ENCODE data around the gene RIC8A.
"Not testable (repeated sequence)": the region's sequence is repeated elsewhere in the genome, so short reads cannot be mapped to it uniquely, and the experiment has no call there.

The RIC8A gene

DNA sequence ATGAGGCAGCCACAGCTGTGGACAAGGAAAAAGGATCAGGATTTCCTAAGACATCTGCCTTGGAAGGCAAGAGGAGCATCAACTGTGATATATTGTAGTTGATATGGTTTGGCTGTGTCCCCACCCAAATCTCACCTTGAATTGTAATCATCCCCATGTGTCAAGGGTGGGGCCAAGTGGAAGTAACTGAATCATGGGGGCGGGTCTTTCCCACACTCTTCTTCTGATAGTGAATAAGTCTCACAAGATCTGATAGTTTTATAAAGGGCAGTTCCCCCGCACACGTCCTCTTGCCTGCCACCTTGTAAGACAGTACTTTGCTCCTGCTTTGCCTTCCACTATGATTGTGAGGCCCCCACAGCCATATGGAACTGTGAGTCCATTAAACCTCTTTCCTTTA, 10.2 kb downstream of the RIC8A start:
- DNase-seq, result no peak

DNA sequence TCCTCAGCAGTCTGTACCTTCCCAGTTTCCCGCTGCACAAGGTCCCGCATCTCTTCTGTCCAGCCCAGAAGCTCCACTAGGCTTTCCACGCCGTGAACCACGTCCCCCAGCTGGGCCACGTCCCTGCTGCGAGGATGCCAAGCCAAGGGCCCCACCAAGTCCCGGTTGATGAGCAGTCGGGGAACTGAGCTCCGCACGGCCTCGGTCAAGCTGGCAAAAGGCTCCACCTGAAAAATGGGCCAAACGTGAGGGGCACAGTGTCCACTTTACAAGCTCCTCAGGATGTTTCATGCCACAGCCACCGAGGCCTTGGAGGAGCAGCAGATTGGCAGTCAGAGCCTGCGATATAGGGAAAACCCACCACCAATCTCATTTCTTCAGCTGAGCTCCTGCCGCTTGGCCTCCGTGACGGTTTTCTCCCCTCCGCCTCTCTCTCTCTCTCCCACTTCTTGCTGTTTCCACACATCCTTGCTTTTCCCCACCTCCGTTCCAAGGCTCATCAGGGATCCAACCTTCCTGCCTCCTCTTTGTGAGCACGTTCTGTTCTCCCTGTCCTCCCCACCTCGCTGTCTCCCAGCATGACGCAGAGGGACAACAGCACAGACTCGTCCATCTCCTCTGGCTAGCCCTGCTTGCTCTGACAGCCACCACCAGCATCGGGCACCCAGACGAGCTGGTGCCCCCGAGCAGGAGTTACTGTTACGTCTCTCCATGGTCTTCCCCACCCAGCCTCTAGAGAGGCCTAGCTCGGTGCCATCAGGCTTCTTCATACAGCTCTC, 11.5 kb downstream of the RIC8A start:
- no peak for DNase-seq

DNA sequence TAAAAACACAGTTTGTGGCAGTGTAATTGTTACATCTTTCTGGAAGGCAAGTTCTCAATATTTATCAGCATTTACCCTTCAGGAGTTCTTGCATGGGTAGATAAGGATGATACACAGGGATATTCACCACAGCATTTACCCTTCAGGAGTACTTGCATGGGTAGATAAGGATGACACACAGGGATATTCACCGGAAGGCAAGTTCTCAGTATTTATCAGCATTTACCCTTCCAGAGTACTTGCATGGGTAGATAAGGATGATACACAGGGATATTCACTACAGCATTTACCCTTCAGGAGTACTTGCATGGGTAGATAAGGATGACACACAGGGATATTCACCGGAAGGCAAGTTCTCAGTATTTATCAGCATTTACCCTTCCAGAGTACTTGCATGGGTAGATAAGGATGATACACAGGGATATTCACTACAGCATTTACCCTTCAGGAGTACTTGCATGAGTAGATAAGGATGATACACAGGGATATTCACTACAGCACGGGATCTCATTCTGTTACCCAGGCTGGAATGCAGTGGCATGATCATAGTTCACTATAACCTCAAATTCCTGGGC, 13.2 kb downstream of the RIC8A start:
- not testable (repeated sequence) for DNase-seq

DNA sequence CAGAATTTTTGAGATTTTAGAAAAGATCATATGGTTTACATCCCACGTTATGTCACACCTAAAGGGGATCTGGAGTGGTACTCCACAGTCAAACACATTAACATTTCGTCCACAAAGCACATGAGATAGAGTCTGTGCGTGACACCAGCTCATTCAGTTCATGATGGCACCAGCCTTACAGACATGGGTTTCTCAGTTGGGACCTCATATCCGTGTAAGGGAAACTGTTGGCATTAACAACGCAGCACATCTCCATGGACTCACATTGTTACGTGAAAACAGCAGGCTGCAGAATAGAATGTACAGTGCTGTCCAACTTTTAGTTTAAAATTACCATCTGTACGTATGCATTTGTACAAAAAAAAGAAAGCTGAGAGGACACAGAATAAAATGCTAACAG, 14.0 kb downstream of the RIC8A start:
- DNase-seq, result no peak

DNA sequence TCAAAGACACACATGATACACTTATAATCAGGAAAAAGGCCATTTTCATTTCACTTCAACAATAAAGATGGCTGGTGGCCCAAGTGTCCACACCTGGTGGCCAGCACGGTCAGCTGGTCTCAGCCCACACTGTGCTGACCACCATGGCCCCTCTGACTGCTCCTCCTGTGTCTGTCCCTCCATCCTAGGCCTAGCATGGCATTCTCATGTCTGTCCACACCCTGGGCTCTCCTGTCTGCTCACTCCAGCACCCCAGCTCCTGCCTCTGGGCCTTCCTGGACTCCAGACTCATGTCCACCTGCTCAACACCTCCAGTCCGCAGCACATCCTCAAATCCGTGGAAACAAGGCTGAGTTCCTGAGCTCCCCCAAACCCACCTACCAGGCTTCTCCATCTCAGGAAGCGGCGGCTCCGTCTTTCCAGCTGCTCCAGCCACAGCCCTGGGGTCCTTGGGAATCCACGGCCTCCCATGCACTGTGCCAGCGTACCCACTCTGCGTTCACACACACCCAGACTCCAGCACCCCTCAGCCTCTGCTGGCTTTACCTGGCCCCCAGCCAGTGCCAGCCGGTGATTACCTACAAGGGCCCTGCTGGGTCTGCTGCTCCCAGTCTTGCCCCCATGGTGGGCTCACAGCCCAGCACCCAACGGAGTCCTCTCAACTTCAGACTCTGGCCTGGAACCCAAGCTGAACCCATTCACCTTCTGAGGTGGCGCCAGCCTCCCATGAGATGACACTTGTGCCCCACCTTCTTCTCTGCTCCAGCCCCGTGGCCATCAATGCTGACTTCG, 14.7 kb downstream of the RIC8A start:
- no peak for DNase-seq

DNA sequence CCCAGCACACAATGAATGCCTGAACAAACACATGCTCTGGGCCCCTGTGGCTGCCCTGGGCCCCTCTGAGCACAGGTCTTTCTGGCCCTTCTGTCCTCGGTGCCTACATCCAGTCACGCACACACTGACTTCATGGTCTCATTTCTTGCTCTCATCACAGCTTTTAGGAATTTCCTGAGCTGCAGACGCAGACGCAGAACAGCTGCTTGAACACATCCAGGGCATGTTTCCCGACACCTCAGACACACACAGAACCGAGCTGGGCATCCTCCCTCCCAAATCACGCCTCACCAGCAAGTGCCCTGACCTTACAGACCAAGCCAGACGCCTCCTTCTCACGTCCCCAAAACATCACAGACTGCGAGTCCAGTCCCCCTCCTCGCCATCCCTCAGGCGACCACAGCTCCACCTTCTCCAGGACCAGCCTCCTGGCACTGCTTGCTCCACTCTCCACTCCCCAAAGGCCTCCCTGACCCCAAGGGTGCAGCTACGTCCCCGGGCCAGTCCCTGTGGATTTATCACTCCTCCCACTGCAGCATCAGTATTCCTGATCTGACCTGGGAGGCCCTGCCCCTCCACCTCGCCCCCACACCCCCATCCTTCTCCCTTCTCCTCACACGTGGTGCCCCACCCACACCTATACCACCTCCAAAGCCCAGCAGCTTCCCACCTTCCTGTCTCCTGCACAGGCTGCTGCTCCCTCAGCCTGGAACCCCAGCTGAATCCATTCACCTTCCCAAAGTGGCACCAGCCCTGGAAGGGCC, 15.7 kb downstream of the RIC8A start:
- DNase-seq, result no peak

DNA sequence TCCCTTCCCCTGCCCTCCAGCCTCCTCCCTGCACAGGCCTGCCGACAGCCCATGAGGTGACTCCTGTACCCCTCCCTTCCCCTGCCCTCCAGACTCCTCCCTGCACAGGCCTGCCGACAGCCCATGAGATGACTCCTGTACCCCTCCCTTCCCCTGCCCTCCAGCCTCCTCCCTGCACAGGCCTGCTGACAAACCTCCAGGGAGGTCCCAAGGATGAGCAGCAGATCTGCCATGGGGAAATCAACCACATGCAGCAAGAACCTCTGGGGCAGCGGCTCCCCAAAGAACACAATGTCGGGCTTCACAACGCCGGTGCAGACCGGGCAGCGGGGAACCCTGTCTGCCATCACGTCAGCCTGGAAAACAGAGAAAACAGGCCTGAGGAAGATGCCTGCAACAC, 16.4 kb downstream of the RIC8A start:
- DNase-seq, result no peak

DNA sequence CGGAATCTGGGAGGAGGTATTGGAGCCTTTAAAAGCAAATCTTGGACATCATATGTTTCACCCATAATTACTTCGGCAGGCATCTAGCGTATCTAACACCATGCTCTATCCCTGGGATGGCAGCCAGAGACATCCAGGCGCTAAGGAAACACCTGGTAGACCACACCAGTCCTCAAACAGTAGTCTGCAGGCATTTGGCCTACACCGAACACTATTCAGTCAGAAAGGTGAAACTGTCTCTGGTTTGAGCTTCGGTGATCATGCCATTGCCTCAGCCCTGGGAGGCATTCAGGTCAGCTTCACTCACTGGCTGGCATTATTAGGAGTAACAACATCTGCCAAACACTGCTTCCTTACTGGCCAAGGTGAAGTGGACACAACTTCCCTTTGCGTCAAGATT, 16.9 kb downstream of the RIC8A start:
- DNase-seq, result no peak

DNA sequence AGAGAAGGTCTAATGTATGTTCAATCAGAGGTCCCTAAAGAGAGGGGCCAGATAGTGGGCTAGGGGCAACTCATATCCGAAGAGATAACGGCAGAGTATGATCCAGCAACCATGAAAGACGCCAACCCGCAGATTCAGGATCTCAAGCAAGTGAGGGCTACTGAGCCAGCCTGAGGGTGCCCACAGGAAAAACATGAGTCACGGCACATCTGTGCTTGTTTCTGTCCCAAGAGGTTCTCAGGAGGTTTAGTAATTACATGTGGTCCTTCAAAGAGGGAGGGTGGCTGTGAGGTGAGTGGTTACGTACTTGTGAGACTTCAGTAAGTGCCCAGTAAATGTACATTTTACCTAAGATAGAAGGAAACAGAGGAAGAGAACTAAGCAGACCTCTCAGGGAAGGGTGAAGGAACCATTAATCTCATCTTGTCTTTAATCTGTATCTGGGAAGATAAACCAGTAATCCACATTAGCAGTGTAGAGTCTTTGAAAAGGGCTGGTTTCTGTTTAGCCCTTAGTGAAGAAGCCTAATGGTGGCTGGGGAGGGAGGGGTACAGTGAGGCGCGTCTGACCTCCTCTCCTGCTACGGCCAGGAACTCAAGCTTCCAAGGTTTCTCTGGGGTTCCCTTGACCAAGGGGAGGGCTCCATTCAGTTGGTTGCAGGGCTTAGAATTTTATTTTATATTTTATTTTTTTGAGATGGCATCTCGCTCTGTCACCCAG, 18.4 kb downstream of the RIC8A start:
- DNase-seq, result no peak

DNA sequence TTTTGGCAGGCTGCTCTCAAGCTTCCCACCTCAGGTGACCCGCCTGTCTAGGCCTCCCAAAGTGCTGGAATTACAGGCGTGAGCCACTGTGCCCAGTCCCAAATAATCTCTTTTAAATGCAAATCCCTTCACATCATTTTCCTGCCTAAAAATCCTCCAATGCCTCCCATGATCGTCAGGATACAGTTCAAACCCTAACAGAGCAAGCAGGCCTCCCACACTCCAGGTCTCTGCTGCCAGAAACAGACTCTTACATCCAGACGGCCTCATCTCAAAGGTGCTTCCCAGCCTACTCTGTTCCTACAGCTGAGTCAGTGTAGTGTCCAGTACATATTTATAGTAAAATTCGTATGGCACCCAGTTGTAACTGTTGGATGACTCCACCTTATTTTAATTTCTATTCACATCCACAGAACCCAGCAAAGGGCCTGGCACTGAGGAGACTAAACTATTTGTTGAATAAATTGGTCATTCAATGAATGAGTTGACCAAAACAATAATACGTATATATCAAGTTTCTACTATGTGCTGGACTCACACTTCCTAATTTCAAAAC, 20.4 kb downstream of the RIC8A start:
- no peak for DNase-seq

DNA sequence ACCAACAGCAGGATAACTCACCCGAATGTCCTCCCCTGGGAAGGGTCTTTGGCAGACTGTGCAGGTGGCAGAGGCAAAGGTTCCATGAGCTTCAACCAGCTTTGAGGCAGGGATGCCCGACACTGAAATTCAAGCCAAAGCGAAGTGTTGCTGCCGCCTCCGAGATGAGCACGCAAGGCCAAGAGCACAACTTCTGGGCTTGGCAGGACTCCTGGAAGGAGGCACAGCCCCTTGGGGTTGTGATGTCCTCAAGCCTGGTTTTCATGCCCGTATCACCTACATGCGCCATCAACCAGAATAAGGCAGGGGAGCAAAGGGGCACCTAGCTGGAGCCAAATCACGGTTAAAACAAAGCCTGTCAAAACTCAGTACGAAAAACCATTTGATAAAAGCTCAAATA, 22.9 kb downstream of the RIC8A start:
- DNase-seq, result no peak

DNA sequence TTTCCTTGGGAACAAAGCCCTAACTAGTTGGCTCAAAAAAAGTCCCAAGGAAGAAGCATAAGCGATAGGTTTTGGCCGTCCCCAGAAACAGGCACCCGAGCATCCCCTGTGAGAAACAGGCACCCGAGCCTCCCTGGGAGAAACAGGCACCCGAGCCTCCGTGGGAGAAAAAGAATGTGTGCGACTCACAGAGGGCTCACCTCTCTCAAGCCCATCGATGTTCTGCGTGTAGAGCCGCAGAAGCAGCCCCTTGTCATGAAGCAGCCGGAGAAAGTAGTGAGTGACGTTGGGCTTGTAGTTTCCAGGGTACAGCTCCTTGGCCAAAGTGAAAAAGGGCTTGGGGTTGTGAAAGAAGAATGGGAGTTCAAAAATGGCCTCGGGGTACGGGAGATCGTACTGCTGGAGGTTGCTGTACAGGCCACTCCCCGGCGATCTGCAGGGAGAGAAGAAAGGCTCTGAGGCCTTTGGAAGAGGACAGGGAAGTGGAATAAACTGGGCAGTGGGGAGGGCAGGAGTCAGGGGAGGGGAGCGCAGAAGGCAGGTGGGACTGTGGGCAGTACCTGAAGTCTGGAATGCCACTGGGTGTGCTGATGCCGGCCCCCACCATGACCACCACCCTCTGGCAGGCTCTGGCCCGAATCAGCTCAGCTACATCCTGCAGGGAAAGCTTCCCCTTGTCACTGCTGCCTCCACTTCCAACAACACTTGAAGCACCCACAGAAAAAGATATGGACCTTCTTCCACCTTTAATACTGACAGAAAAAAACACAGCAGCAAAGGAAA, 25.5 kb downstream of the RIC8A start:
- no peak for DNase-seq

DNA sequence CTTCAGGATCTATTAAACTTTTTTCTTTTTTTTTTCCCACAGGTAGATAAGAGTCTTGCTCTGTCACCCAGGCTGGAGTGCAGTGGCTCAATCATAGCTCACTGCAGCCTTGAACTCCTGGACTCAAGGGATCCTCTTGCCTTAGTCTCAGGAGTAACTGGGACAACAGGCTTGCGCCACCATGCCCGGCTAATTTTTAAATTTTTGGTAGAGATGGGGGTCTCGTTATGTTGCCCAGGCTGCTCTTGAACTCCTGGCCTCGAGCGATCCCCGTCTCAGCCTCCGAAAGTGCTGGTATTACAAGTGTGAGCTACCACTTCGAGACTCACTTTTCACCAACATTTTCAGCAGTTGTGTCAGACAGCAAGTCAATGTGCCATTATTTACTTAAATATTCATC, 27.7 kb downstream of the RIC8A start:
- no peak for DNase-seq

DNA sequence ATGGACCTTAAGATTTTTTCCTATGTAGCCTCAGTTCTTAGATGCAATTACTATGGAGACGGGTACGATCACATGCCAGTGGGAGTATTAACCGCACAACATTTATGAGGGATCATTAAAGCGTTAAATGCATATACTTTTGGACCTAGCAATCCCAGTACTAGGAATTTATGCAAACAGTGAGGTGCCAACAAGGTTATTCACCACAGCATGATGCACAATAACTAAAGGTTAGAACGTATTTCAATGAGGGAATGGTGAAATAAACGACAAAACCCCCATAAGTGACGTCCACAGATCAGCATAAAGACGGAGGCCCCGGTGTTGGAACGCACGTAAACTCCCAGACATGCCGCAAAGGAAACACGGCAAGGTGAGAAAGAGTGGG, 28.1 kb downstream of the RIC8A start:
- DNase-seq, result no peak

DNA sequence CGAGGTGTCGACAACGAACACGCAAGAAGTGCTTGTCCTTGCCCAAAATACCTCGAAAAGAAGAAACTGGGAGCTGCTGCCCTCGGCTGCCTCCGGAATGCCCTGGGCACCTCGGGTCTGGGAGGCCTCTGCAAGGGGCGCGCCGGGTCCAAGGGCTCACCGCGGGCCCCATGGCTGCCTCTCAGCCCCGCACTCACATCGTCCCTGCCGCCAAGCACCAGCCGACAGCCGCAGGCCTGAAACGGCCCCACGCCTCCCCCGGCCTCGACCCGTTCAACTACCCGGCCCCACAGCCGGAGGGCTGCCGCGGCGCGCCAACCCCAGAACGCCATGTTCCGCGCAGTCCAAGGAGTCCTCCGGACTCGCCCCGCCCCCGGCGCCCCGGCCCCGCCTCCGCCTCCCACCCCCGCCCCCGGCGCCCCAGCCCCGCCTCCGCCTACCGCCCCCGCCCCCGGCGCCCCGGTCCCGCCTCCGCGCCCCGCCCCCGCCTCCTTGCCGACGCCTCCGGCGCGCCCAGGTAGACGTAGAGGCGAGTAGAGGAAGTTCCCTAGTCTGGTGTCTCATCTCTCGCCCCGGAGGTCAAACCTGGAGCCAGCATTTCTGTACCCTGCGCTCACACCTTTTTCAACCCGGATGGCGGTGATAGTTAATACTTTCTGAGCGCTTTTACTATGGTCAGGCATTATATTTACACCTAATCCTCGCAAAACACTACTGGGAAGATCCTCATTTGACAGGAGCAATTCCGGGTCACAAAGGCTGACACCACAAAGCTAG, 28.7 kb downstream of the RIC8A start, which contains the start of gene SIRT3:
SIRT3 (minus strand) TSS at position 346 of the 777 bp plus-strand sequence; CDS start at position 332, 14 bp downstream.
- DNase-seq, result peak in 52 of 56 donors; percentile 15 to 84 (median 70)

DNA sequence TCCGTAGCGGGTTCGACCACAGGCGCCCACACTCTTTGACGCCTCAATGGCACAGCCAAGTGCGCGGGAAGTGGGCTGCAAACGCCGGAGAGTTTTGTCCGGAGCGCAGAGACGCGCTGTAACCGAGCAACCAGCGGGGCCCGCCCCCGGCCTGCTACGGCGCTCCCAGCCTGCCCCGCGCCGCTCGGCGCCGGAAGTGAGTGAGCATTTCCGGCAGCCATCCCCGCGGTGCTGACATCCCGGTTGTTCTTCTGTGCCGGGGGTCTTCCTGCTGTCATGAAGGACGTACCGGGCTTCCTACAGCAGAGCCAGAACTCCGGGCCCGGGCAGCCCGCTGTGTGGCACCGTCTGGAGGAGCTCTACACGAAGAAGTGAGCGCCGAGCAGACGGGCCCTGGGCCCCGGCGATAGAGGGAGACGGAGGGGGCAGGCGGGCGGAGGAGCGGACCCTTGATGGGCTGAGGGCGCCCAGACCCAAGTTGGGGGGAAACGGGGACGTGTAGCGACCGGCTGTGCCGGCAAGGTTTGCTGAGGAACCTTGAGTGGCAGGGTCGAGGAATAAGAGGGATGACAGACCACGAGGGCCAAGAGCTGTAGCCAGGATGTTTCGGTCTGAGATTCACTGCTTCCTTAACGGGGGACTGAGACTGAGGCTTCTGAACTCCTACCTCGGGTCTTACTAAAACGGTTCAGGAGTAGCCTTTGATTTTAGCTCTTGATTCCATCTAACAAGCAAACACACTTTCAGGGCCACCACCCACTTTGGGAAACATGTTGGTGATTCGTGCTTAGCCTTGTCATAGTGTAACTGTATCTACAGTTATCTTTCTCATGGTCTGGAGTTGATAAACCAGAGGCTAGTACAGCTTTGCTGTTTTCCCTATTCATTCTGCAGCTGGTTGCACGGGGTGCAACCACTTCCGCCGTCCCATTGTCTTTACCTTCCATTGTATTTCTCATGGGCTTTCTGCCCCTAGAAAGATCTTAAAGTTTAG, 29.6 kb downstream of the RIC8A start, which contains the start of gene PSMD13:
PSMD13 (plus strand) TSS at position 203 of the 994 bp plus-strand sequence; CDS start at position 277, 74 bp downstream.
- DNase-seq, result peak; percentile 24 to 90 (median 74)

DNA sequence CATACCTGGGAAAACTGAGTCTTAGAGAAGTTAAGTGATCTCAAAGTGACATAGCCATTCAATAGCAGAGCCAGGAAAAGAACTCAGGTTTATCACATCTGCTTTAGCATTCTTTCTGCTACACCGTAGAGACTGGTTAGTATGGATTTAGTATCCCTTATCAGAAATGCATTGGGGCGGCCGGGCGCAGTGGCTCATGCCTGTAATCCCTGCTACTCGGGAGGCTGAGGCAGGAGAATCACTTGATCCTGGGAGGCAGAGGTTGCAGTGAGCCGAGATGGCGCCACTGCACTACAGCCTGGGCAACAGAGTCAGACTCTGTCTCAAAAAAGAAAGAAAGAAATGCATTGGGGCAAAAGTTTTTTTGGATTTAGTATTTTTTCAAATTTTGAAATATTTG, 30.8 kb downstream of the RIC8A start:
- not testable (repeated sequence) for DNase-seq

All from amygdala (tissue), 56 donors.